Spleen (tissue), 11 donors: ENCODE data around the gene ZNF785. TPM values are rescaled to one million over a fixed set of nuclear protein-coding genes. Genes with fewer than 3 reads are reported as not detected.
A peak's percentile ranks its signal among the peaks of the same experiment; 100 is the strongest.

Experiments used
- DNase-seq: peaks from one replicate; pipeline ENCODE4 v3.0.0-alpha.2; 2020
- H3K27ac ChIP-seq, 8 donors: fragments of 200-600 bp; sonication (generic) in 7 of 8; 1 replicate in 4 of 8; 2 replicates in 4 of 8; pipeline versions ENCODE4 v1.5.0 to v1.8.0; 2016 to 2021; ENCODE audit warnings: inconsistent platforms in 4 of 8, mild to moderate bottlenecking in 4 of 8, moderate library complexity in 1 of 8
- H3K27me3 ChIP-seq, 7 donors: fragments of 200-600 bp; sonication (generic) in 6 of 7; replicated peaks in 1 of 7; 1 replicate in 4 of 7; 2 replicates in 3 of 7; pipeline versions ENCODE4 v1.5.0 to v1.8.0; 2016 to 2021; ENCODE audit warnings: inconsistent platforms in 3 of 7, mild to moderate bottlenecking in 1 of 7
- H3K36me3 ChIP-seq, 6 donors: fragments of 200-600 bp; sonication (generic) in 5 of 6; 1 replicate in 4 of 6; 2 replicates in 2 of 6; pipeline versions ENCODE4 v1.5.0 to v1.8.0; 2016 to 2021; ENCODE audit warnings: inconsistent platforms in 2 of 6
- H3K4me1 ChIP-seq, 6 donors: fragments of 200-600 bp; sonication (generic) in 5 of 6; 1 replicate in 3 of 6; 2 replicates in 3 of 6; pipeline versions ENCODE4 v1.5.0 to v1.8.0; 2016 to 2021; ENCODE audit warnings: inconsistent platforms in 3 of 6
- H3K4me3 ChIP-seq, 8 donors: fragments of 200-600 bp; sonication (generic) in 7 of 8; 1 replicate in 4 of 8; 2 replicates in 4 of 8; pipeline versions ENCODE4 v1.5.0 to v1.8.0; 2016 to 2021; ENCODE audit warnings: inconsistent platforms in 4 of 8, mild to moderate bottlenecking in 4 of 8, moderate library complexity in 2 of 8
- H3K9me3 ChIP-seq, 8 donors: fragments of 200-600 bp; sonication (generic) in 7 of 8; 1 replicate in 4 of 8; 2 replicates in 4 of 8; pipeline versions ENCODE4 v1.5.0 to v1.8.0; 2016 to 2021; ENCODE audit warnings: inconsistent platforms in 4 of 8
- POLR2A ChIP-seq, 3 donors: fragments of 450-650 bp; IDR thresholded peaks; one replicate each; pipeline ENCODE4 v1.5.1; 2017; ENCODE audit warnings: antibody characterized with exemption in 3 of 3, mild to moderate bottlenecking in 1 of 3
- POLR2AphosphoS5 ChIP-seq, 3 donors: sonication (generic); formaldehyde crosslinking; IDR thresholded peaks; one replicate each; pipeline ENCODE4 v1.5.1; 2017; ENCODE audit warnings: antibody characterized with exemption in 3 of 3
- WGBS, 5 donors: extraction: QIAGEN DNeasy Blood & Tissue Kit in 3 of 5; methylation state at CpG; one replicate each; pipeline versions ENCODE4 v1.1.5 to v1.1.7; 2013 to 2018; 5-methylcytosine and 5-hydroxymethylcytosine counted together
- intact Hi-C: fragments of 100-400 bp; cut with DNase I; formaldehyde crosslinking; loops from one replicate; pipeline ENCODE4 v1.15.0; 2023; ENCODE audit warnings: low total_unique reads
- polyA plus RNA-seq, 3 donors: library from polyadenylated mRNA; stranded (reverse); fragments of 200-250 nt; gene quantifications; one replicate each; pipeline ENCODE4 v1.2.1, GENCODE V29; 2013
- small RNA-seq, 4 donors: library from RNA; depleted of rRNA; stranded (forward); fragments of <200 nt; gene quantifications; one replicate each; pipeline ENCODE3, GENCODE V24; 2016
- total RNA-seq, 7 donors: library from RNA; depleted of rRNA in 3 of 7; stranded (reverse); fragments of >200 nt in 3 of 7; fragmentation: NEBNext Ultra II Directional in 4 of 7; extraction: Animal tissue kit (Norgen Biotek cat#: 25700) in 4 of 7; gene quantifications; one replicate each; pipeline versions ENCODE4 v1.1.0 to v1.2.1, GENCODE V29; 2016 to 2021
- TF ChIP-seq, protein P1 (sequence below), 11 experiments: fragments of 200-600 bp in 7 of 11; fragments of 450-650 bp in 4 of 11; sonication (generic) in 4 of 11; IDR thresholded peaks in 8 of 11; conservative IDR thresholded peaks in 3 of 11; 1 replicate in 7 of 11; 2 replicates in 4 of 11; pipeline versions ENCODE4 v1.4.0 to v1.8.0; 2016 to 2021; ENCODE audit warnings: antibody characterized with exemption in 11 of 11, inconsistent platforms in 4 of 11, mild to moderate bottlenecking in 1 of 11
- donor health status: healthy with polysubstance abuse.
- donor health status: DM: no; HTN: no; CAD: no; lungs with moderate emphysema.
- donor health status: DM: no; HTN: no; CAD: no.
- donor health status: Bipolar disorder and iron deficiency.
- donor health status: healthy.
- donor health status: DM: no; HTN: no; CAD: no.
- donor health status: DM: yes; HTN: yes; CAD: no.

The ZNF785 gene
- total and polyA plus RNA-seq, 10 donors, result 3.1 to 22.1 (median 17.3) TPM

GRCh38 chr16:30532285-30533145 lies 53.0 kb downstream of the ZNF785 start:
- WGBS, 5 donors, result 88 to 97% (median 96%) methylated on average over 21 to 57 of the region's 57 CpGs
- peaks cover 13 to 85% (median 47%) of the 10 kb centered on the region in 6 donors for H3K4me1 ChIP-seq
- no peaks in the 10 kb centered on the region for H3K9me3 ChIP-seq
- TF ChIP-seq, protein P1, sequence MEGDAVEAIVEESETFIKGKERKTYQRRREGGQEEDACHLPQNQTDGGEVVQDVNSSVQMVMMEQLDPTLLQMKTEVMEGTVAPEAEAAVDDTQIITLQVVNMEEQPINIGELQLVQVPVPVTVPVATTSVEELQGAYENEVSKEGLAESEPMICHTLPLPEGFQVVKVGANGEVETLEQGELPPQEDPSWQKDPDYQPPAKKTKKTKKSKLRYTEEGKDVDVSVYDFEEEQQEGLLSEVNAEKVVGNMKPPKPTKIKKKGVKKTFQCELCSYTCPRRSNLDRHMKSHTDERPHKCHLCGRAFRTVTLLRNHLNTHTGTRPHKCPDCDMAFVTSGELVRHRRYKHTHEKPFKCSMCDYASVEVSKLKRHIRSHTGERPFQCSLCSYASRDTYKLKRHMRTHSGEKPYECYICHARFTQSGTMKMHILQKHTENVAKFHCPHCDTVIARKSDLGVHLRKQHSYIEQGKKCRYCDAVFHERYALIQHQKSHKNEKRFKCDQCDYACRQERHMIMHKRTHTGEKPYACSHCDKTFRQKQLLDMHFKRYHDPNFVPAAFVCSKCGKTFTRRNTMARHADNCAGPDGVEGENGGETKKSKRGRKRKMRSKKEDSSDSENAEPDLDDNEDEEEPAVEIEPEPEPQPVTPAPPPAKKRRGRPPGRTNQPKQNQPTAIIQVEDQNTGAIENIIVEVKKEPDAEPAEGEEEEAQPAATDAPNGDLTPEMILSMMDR (IDR thresholded peaks at IDR 0.05 in 8 of 11, conservative IDR thresholded peaks at IDR 0.05 in 3 of 11), result no peak
- TF ChIP-seq POLR2AphosphoS5 (IDR thresholded peaks at IDR 0.05) (peak in 1 of 3 donors; percentile 18), POLR2A (IDR thresholded peaks at IDR 0.05) (no peak)
- DNase-seq, result peak; percentile 77
- intact Hi-C loops, result no loop called here
- no peaks in the 10 kb centered on the region for H3K27me3 ChIP-seq
- peak overlapping the region in 1 of 8 donors; percentile 85 for H3K4me3 ChIP-seq
- peaks cover 0 to 31% (median 20%) of the 10 kb centered on the region in 6 donors for H3K36me3 ChIP-seq
- H3K27ac ChIP-seq, result peak overlapping the region in 3 of 8 donors; percentile 96

Small RNAs within 50 kb of the gene (small RNA-seq; reads per million reads assigned to genes)
- gene AC093249.1 (0 reads per million in 4 donors), gene AC093249.4 (0 reads per million in 4 donors)

Other genes with a start within 250 kb of the ZNF785 start
- 10 to 100 TPM; 33.9 to 60.0 (median 55.8) TPM for gene CD2BP2, start 230.4 kb downstream of the ZNF785 start, total RNA-seq
- 10 to 100 TPM; 27.8 to 42.9 (median 42.9) TPM for gene CD2BP2, start 230.4 kb downstream of the ZNF785 start, polyA plus RNA-seq
- 10 to 100 TPM; 32.5 to 50.4 (median 45.8) TPM for gene TBC1D10B, start 215.2 kb downstream of the ZNF785 start, total RNA-seq
- 10 to 100 TPM; 17.3 to 33.3 (median 22.5) TPM for gene TBC1D10B, start 215.2 kb downstream of the ZNF785 start, polyA plus RNA-seq
- 1 to 10 TPM in 1 of 7 donors, not detected in 6; 1.4 TPM for gene MYL11, start 210.9 kb downstream of the ZNF785 start, total RNA-seq
- gene MYL11, start 210.9 kb downstream of the ZNF785 start, polyA plus RNA-seq, result 1 to 10 TPM; 2.7 to 4.3 (median 2.8) TPM
- gene SEPTIN1, start 203.1 kb downstream of the ZNF785 start, total RNA-seq, result 100 to 1,000 TPM in 1 of 7 donors, 10 to 100 TPM in 6; 38.5 to 105 (median 72.4) TPM
- 100 to 1,000 TPM; 154 to 199 (median 179) TPM for gene SEPTIN1, start 203.1 kb downstream of the ZNF785 start, polyA plus RNA-seq
- 10 to 100 TPM in 3 of 7 donors, 1 to 10 TPM in 4; 7.1 to 10.4 (median 9.5) TPM for gene ZNF48, start 190.3 kb downstream of the ZNF785 start, total RNA-seq
- 1 to 10 TPM; 2.7 to 5.7 (median 3.5) TPM for gene ZNF48, start 190.3 kb downstream of the ZNF785 start, polyA plus RNA-seq
- 10 to 100 TPM in 1 of 7 donors, 1 to 10 TPM in 6; 2.2 to 10.2 (median 3.1) TPM for gene ZNF771, start 178.1 kb downstream of the ZNF785 start, total RNA-seq
- gene ZNF771, start 178.1 kb downstream of the ZNF785 start, polyA plus RNA-seq, result 1 to 10 TPM; 2.3 to 3.7 (median 3.1) TPM
- 10 to 100 TPM; 17.6 to 36.3 (median 28.6) TPM for gene DCTPP1, start 155.7 kb downstream of the ZNF785 start, total RNA-seq
- gene DCTPP1, start 155.7 kb downstream of the ZNF785 start, polyA plus RNA-seq, result 10 to 100 TPM; 25.5 to 49.1 (median 41.9) TPM
- 10 to 100 TPM; 35.5 to 54.7 (median 43.7) TPM for gene SEPHS2, start 139.8 kb downstream of the ZNF785 start, total RNA-seq
- 10 to 100 TPM; 42.4 to 56.0 (median 49.5) TPM for gene SEPHS2, start 139.8 kb downstream of the ZNF785 start, polyA plus RNA-seq
- 100 to 1,000 TPM; 100 to 212 (median 153) TPM for gene ITGAL, start 113.0 kb downstream of the ZNF785 start, total RNA-seq
- 10 to 100 TPM; 26.6 to 64.4 (median 51.1) TPM for gene ITGAL, start 113.0 kb downstream of the ZNF785 start, polyA plus RNA-seq
- 10 to 100 TPM; 17.2 to 27.3 (median 25.5) TPM for gene ZNF768, start 59.1 kb downstream of the ZNF785 start, total RNA-seq
- 10 to 100 TPM; 17.0 to 33.1 (median 21.6) TPM for gene ZNF768, start 59.1 kb downstream of the ZNF785 start, polyA plus RNA-seq
- gene ZNF747, start 50.8 kb downstream of the ZNF785 start, total RNA-seq, result 10 to 100 TPM in 6 of 7 donors, 1 to 10 TPM in 1; 7.7 to 16.1 (median 14.0) TPM
- gene ZNF747, start 50.8 kb downstream of the ZNF785 start, polyA plus RNA-seq, result 1 to 10 TPM; 5.9 to 8.3 (median 6.4) TPM
- 10 to 100 TPM; 11.6 to 18.6 (median 13.5) TPM for gene ZNF764, start 27.3 kb downstream of the ZNF785 start, total RNA-seq
- gene ZNF764, start 27.3 kb downstream of the ZNF785 start, polyA plus RNA-seq, result 1 to 10 TPM; 3.4 to 7.4 (median 4.1) TPM
- 10 to 100 TPM; 10.7 to 26.3 (median 19.7) TPM for gene ZNF688, start 14.0 kb downstream of the ZNF785 start, total RNA-seq
- 10 to 100 TPM; 27.5 to 43.5 (median 40.8) TPM for gene ZNF688, start 14.0 kb downstream of the ZNF785 start, polyA plus RNA-seq
- 10 to 100 TPM in 5 of 7 donors, 1 to 10 TPM in 2; 6.3 to 14.6 (median 11.4) TPM for gene ZNF689, start 24.7 kb upstream of the ZNF785 start, total RNA-seq
- 1 to 10 TPM; 3.5 to 5.0 (median 3.7) TPM for gene ZNF689, start 24.7 kb upstream of the ZNF785 start, polyA plus RNA-seq
- 10 to 100 TPM; 51.2 to 77.8 (median 61.8) TPM for gene PRR14, start 65.3 kb upstream of the ZNF785 start, total RNA-seq
- gene PRR14, start 65.3 kb upstream of the ZNF785 start, polyA plus RNA-seq, result 100 to 1,000 TPM in 2 of 3 donors, 10 to 100 TPM in 1; 68.4 to 178 (median 148) TPM
- gene FBRS, start 72.7 kb upstream of the ZNF785 start, total RNA-seq, result 100 to 1,000 TPM in 4 of 7 donors, 10 to 100 TPM in 3; 47.5 to 118 (median 102) TPM
- 10 to 100 TPM; 25.8 to 62.7 (median 43.7) TPM for gene FBRS, start 72.7 kb upstream of the ZNF785 start, polyA plus RNA-seq
- gene SRCAP, start 113.5 kb upstream of the ZNF785 start, total RNA-seq, result 10 to 100 TPM; 52.8 to 85.7 (median 72.7) TPM
- 10 to 100 TPM in 1 of 3 donors, 1 to 10 TPM in 2; 1.2 to 19.0 (median 1.4) TPM for gene SRCAP, start 113.5 kb upstream of the ZNF785 start, polyA plus RNA-seq
- gene PHKG2, start 162.7 kb upstream of the ZNF785 start, total RNA-seq, result 10 to 100 TPM; 28.5 to 36.7 (median 34.0) TPM
- 10 to 100 TPM; 30.3 to 51.6 (median 42.8) TPM for gene PHKG2, start 162.7 kb upstream of the ZNF785 start, polyA plus RNA-seq
- gene CFAP119, start 176.4 kb upstream of the ZNF785 start, total RNA-seq, result 1 to 10 TPM; 3.1 to 7.2 (median 4.1) TPM
- 10 to 100 TPM in 1 of 3 donors, 1 to 10 TPM in 2; 8.2 to 15.5 (median 8.3) TPM for gene CFAP119, start 176.4 kb upstream of the ZNF785 start, polyA plus RNA-seq
- gene RNF40, start 176.6 kb upstream of the ZNF785 start, total RNA-seq, result 100 to 1,000 TPM in 2 of 7 donors, 10 to 100 TPM in 5; 65.9 to 111 (median 88.8) TPM
- 10 to 100 TPM; 38.1 to 63.9 (median 50.0) TPM for gene RNF40, start 176.6 kb upstream of the ZNF785 start, polyA plus RNA-seq
- 10 to 100 TPM in 5 of 7 donors, 1 to 10 TPM in 2; 7.6 to 13.9 (median 12.5) TPM for gene ZNF629, start 201.5 kb upstream of the ZNF785 start, total RNA-seq
- gene ZNF629, start 201.5 kb upstream of the ZNF785 start, polyA plus RNA-seq, result 1 to 10 TPM; 1.3 to 3.1 (median 1.7) TPM